TTC549 (cell line): Measurements from ENCODE around the gene POPDC3.
"Not testable (repeated sequence)": the region's sequence is repeated elsewhere in the genome, so short reads cannot be mapped to it uniquely, and the experiment has no call there.

Source experiments
- FAIRE-seq: peaks from 2 replicates; lab custom pipeline; 2012; peaks lifted over from hg19 to GRCh38; lab: Jason Lieb, UNC

The POPDC3 gene

GRCh38 chr6:105179244-105180065, at the start of gene POPDC3:
POPDC3 (minus strand) TSS chr6:105180014; CDS start chr6:105161909, 18,105 bp downstream.
- no peak for FAIRE-seq

GRCh38 chr6:105227295-105227767, 47.5 kb upstream of the POPDC3 start:
- no peak for FAIRE-seq

GRCh38 chr6:105226598-105227294, 46.9 kb upstream of the POPDC3 start:
- no peak for FAIRE-seq

DNA sequence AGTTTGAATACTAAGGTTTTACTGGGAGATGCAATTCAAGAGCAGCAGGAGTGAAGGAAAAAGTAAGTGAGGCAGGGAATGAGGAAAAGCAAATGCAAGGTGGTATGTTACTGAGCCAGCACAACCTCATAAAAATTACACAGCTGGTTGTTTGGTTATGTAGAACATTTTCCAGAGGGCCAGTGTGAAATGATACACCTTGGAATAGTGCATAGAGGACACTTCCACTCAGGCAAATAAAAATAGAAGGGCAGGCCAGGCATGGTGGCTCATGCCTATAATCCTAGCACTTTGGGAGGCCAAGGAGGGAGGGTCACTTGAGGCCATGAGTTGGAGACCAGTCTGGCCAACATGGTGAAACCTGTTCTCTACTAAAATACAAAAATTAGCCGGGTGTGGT, 43.4 kb upstream of the POPDC3 start:
- no peak for FAIRE-seq

DNA sequence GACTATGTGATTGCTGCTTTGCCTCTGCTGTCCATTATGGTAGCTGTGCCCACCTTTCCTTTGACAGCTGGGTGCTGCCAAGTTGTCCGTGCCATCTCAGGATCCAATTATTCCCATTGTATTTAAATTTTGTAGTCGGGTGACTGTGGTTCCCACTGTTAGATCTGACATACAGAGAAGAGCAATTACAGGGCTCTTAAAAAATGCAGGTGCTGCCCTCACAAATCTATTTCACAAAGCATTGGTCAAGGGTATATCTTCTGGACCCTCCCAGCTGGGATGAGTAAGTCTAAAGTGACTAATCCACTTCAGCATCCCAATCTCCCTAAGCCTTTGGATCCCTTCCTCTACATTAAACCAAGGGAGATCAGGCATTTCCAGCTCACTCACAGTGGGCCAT, 41.4 kb upstream of the POPDC3 start:
- FAIRE-seq, result not testable (repeated sequence)

- FAIRE-seq, result no peak
Measured at GRCh38 chr6:105220186-105220585, 40.4 kb upstream of the POPDC3 start.

DNA sequence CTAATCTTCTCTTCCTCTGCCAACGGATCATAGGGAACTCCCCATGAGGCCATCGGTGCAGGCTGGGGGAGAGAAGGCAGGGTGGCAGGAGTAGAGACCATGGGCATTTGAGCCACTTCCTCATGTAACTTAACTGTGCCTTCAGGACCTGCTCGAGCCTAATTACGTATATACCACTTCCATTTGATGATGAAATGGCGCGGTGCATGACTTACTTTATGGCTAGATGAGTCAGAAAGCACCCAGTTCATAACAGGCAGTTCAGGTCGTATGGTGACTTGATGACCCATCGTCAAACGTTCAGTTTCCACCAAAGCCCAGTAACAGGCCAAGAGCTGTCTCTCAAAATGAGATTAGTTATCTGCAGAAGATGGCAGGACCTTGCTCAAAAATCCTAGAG, 39.4 kb upstream of the POPDC3 start:
- not testable (repeated sequence) for FAIRE-seq

DNA sequence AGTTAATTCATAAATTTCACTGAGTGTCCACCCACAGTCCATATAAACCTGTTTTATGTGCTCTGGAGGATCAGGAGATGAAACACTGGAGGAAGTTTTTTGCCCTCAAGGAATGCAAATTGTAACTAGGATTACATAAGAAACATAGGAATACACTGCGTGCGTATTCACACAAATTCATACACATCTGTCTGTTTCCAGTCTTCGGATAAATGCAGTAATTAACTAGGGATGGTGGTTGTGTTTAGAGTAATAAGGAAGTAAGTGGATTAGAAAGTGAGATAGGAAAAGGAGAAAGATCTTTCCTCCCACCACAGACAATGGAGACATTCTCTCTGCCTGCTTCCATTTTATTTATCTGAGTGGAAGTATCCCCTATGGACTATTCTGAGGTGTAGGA, 35.7 kb upstream of the POPDC3 start:
- no peak for FAIRE-seq

- no peak for FAIRE-seq
Measured at GRCh38 chr6:105214668-105215067, 34.9 kb upstream of the POPDC3 start.

- FAIRE-seq, result no peak
Measured at GRCh38 chr6:105213272-105213671, 33.5 kb upstream of the POPDC3 start.

GRCh38 chr6:105212587-105212986, 32.8 kb upstream of the POPDC3 start:
- no peak for FAIRE-seq

DNA sequence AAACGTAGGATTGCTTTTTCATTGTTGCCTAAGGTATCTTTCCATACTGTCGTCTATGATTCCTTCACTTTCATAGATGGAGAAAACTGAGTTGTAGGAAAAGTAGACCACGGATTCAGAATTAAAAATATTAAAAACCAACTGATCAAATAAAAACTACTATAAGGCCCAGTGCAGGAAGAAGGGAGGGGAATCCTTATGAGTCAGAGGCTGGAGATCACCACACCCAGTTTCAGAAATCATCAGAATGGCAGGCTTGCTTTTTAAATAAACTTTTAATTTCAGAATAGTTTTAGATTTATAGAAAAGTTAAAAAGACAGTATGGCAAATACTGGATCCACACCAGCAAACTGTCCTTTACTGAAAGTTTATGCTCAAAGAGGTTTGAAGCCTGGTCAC, 32.0 kb upstream of the POPDC3 start:
- no peak for FAIRE-seq

- no peak for FAIRE-seq
Measured at GRCh38 chr6:105210932-105211531, 31.2 kb upstream of the POPDC3 start.

DNA sequence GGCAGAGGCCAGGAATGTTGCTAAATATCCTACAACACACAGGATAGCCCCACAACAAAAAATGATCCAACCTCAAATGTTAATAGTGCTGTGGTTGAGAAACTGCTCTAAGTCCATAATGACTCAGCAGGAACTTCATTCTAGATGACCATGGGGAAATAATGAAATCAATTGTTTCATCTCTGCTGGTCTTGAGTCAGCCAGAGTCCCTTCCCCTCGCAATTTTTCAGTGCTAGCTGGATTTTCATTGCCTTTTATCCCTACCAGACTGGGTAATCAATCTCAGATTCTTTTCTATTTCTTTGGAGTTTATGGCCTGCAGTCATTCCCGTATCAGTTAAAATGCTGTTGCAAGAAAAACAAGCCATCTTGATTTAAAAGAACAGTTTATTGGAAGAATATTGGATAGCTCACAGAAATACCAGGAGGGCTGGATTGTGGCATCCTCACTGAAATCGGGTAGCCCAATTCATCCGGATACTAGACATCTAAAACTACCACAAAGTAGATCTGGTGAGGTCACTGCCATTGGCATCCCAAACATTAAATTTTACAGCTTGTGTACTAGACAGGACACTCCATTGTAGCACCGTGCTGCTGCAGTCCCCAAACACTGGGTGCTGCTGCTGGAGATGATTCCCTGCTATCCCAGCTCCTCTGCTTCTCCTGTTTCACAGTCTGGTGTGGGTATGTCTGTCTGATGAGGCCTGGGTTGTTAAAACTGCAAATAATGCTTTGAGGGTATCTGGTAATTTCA, 30.3 kb upstream of the POPDC3 start:
- FAIRE-seq, result no peak

DNA sequence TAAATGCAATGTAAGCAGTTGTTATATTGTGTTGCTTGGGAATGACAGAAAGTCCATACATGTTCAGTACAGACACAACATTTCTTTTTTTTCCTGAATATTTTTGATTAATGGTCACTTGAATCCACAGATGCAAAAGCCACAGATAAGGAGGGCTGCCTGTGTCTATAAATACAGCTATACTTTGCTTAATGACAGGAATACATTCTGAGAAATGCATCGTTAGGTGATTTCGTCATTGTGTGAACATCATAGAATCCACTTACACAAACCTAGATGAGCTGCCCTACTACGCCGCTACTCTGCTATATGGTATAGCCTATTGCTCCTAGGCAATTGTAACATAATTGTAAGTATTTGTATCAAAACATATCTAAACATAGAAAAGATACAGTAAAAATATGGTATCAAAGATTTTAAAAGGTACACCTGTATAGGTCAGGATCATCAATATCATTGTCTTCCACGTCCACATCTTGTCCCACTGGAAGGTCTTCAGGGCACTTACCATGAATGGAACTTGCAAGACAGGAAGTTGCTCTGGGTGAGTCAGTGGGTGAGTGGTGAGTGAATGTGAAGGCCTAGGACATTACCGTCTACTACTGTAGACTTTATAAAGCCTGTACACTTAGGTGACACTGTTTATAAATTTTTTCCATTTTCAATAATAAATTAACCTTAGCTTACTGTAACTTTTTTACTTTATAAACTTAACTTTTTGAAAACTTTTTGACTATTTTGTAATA, 27.9 kb upstream of the POPDC3 start:
- no peak for FAIRE-seq

GRCh38 chr6:105204768-105205167, 25.0 kb upstream of the POPDC3 start:
- FAIRE-seq, result no peak

GRCh38 chr6:105204331-105204730, 24.5 kb upstream of the POPDC3 start:
- no peak for FAIRE-seq

DNA sequence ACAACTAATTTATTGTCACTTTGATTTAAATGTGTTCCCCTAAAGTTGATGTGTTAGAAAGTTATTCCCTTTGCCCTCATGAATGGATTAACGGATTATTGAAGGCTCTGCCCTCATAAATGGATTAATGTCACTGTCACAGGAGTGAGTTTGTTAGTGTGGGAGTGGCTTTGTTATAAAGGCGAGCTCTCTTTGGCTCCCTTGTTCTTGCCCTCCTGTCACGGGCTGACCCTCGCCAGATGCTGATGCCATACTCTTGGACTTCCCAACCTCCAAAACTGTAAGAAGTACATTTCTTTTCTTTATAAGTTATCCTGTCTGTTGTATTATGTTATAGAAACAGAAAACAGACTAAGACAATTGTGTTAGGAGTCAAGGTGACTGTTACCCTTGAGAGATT, 22.7 kb upstream of the POPDC3 start:
- no peak for FAIRE-seq

GRCh38 chr6:105200133-105200730, 20.4 kb upstream of the POPDC3 start:
- no peak for FAIRE-seq

- FAIRE-seq, result no peak
Measured at GRCh38 chr6:105199711-105200110, 19.9 kb upstream of the POPDC3 start.

DNA sequence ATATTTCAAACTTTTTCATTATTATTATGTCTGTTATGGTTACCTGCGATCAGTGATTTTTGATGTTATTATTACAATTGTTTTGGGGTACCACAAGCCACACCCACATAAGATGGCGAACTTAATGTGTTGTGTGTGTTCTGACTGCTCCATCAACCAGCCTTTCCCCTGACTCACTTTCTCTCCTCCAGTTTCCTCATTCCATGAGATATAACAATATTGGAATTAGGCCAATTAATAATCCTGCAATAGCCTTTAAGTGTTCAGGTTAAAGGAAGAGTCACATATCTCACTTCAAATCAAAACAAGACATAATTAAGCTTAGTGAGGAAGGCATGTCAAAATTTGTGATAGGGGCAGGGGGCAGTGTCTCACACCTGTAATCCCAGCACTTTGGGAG, 16.3 kb upstream of the POPDC3 start:
- FAIRE-seq, result no peak
